A549 (cell line): ENCODE results near the gene TUBB3. TPM values are rescaled to one million over a fixed set of nuclear protein-coding genes. Genes with fewer than 3 reads are reported as not detected.
A peak's percentile ranks its signal among the peaks of the same experiment; 100 is the strongest.

Source experiments
- ATOH8 ChIP-seq: fragments of 250-450 bp; sonication (Bioruptor Pico); IDR thresholded peaks from 2 replicates; pipeline ENCODE4 v1.5.0; 2020; ENCODE audit warnings: low read depth, mild to moderate bottlenecking, moderate library complexity
- BCL3 ChIP-seq: fragments of >200 bp; sonication (Bioruptor Twin); formaldehyde crosslinking; IDR thresholded peaks from 3 replicates; pipeline ENCODE4 v1.6.1; 2016
- CBX8 ChIP-seq: fragments of 200-600 bp; sonication (generic); IDR thresholded peaks from 2 replicates; pipeline ENCODE4 v1.6.1; 2016
- E2F6 ChIP-seq: IDR thresholded peaks from 2 replicates; pipeline ENCODE4 v1.6.1; 2012; ENCODE audit warnings: low read depth, borderline replicate concordance
- FOSB ChIP-seq: fragments of 250-450 bp; sonication (Bioruptor Pico); IDR thresholded peaks from 2 replicates; pipeline ENCODE4 v1.5.0; 2020; ENCODE audit warnings: mild to moderate bottlenecking, moderate library complexity
- HDAC2 ChIP-seq: fragments of 200-600 bp; sonication (generic); IDR thresholded peaks from 2 replicates; pipeline ENCODE4 v1.6.1; 2016
- HES2 ChIP-seq: fragments of >200 bp; sonication (Bioruptor Twin); formaldehyde crosslinking; IDR thresholded peaks from 2 replicates; pipeline ENCODE4 v1.6.1; 2016
- HOXA7 ChIP-seq: fragments of 250-450 bp; sonication (Bioruptor Pico); IDR thresholded peaks from 2 replicates; pipeline ENCODE4 v1.5.0; 2020; ENCODE audit warnings: mild to moderate bottlenecking, moderate library complexity
- HOXB5 ChIP-seq: fragments of 250-450 bp; sonication (Bioruptor Pico); IDR thresholded peaks from 2 replicates; pipeline ENCODE4 v1.5.0; 2020; ENCODE audit warnings: mild to moderate bottlenecking, moderate library complexity
- JUNB ChIP-seq: fragments of >200 bp; sonication (Bioruptor Twin); formaldehyde crosslinking; IDR thresholded peaks from 2 replicates; pipeline ENCODE4 v1.6.1; 2016
- KDM5A ChIP-seq: fragments of 200-600 bp; sonication (generic); IDR thresholded peaks from 2 replicates; pipeline ENCODE4 v1.6.1; 2016; ENCODE audit warnings: antibody characterized with exemption, mild to moderate bottlenecking
- MYC ChIP-seq: IDR thresholded peaks from 2 replicates; pipeline ENCODE4 v1.6.1; 2012; ENCODE audit warnings: mild to moderate bottlenecking, inconsistent platforms, low read length, improper control_type of control experiment, borderline replicate concordance
- NFE2L2 ChIP-seq: fragments of 150-350 bp; conservative IDR thresholded peaks from 2 replicates; pipeline ENCODE4 v1.6.1; 2014; ENCODE audit warnings: low read length
- NR3C1 ChIP-seq: fragments of >200 bp; sonication (Bioruptor Twin); formaldehyde crosslinking; IDR thresholded peaks from 3 replicates; pipeline ENCODE4 v1.6.1; 2017
- RAD21 ChIP-seq, 2 experiments: fragments of >200 bp in 1 of 2; sonication (Bioruptor Twin) in 1 of 2; formaldehyde crosslinking in 1 of 2; IDR thresholded peaks in 1 of 2; conservative IDR thresholded peaks in 1 of 2; 2 replicates in 1 of 2; 3 replicates in 1 of 2; pipeline ENCODE4 v1.6.1; 2012 to 2018; ENCODE audit warnings: inconsistent platforms in 1 of 2
- RARB ChIP-seq: fragments of 250-450 bp; sonication (Bioruptor Pico); IDR thresholded peaks from 2 replicates; pipeline ENCODE4 v1.8.0; 2021; ENCODE audit warnings: mild to moderate bottlenecking, moderate library complexity
- RCOR1 ChIP-seq: fragments of 150-350 bp; IDR thresholded peaks from 2 replicates; pipeline ENCODE4 v1.6.1; 2014; ENCODE audit warnings: antibody characterized with exemption, low read length, low read depth
- REST ChIP-seq: fragments of 200-600 bp; sonication (generic); IDR thresholded peaks from 2 replicates; pipeline ENCODE4 v1.6.1; 2016; ENCODE audit warnings: antibody characterized with exemption, mild to moderate bottlenecking, moderate library complexity
- RNF2 ChIP-seq: fragments of 200-600 bp; sonication (generic); IDR thresholded peaks from 2 replicates; pipeline ENCODE4 v1.6.1; 2016; ENCODE audit warnings: low read depth, mild to moderate bottlenecking, antibody characterized with exemption, moderate library complexity, borderline replicate concordance
- TFCP2L1 ChIP-seq: fragments of 250-450 bp; sonication (Bioruptor Pico); IDR thresholded peaks from 2 replicates; pipeline ENCODE4 v1.5.0; 2021; ENCODE audit warnings: mild to moderate bottlenecking
- ZSCAN20 ChIP-seq: fragments of 250-450 bp; sonication (Bioruptor Pico); IDR thresholded peaks from 2 replicates; pipeline ENCODE4 v1.8.0; 2022; ENCODE audit warnings: mild to moderate bottlenecking, moderate library complexity
- polyA plus RNA-seq, 4 experiments: library from polyadenylated mRNA; depleted of rRNA in 3 of 4; stranded (reverse); fragments of >200 nt; fragmentation: RNase III in 1 of 4; extraction: RNeasy Plus Mini Kit Qiagen cat#74134 plus additional on column Dnase treatment in 1 of 4; gene quantifications; 2 replicates in 3 of 4; 3 replicates in 1 of 4; pipeline ENCODE4 v1.2.3, GENCODE V29; 2011 to 2017

The TUBB3 gene
- polyA plus RNA-seq, 2 of the 4 experiments (the other 2 are of a cell fraction), result 48.9 to 163 TPM

- TF ChIP-seq HES2 (no peak), ATOH8 (CRISPR knock-in tag) (no peak), NFE2L2 (no peak), FOSB (CRISPR knock-in tag) (no peak), CBX8 (no peak), JUNB (no peak), NR3C1 (no peak), RCOR1 (no peak), MYC (no peak; the same call in 1 of the 2 replicates), RARB (CRISPR knock-in tag) (no peak), HOXA7 (CRISPR knock-in tag) (no peak), RAD21 (conservative IDR thresholded peaks at IDR 0.05 in 1 of 2, IDR thresholded peaks at IDR 0.05 in 1 of 2) (no peak), RNF2 (no peak), BCL3 (peak; percentile 75), KDM5A (peak; percentile 84), HOXB5 (CRISPR knock-in tag) (peak; percentile 71; the same call in 1 of the 2 replicates), HDAC2 (0 out of 2 replicates have a peak, but pooled peaks have one; percentile 41), E2F6 (peak; percentile 96), ZSCAN20 (CRISPR knock-in tag) (no peak), REST (peak; percentile 69), TFCP2L1 (CRISPR knock-in tag) (no peak)
Observed at GRCh38 chr16:89972244-89973234, 49.4 kb downstream of the TUBB3 start (continued).
